Prostate gland (tissue), 2 donors: Measurements from ENCODE around the gene NXPH4. TPM values are rescaled to one million over a fixed set of nuclear protein-coding genes. Genes with fewer than 3 reads are reported as not detected.

Experiments used
- DNase-seq: peaks from one replicate; pipeline ENCODE4 v3.0.0-alpha.2; 2019; ENCODE audit warnings: low spot score
- H3K27ac ChIP-seq, 2 donors: fragments of 200-600 bp; sonication (generic); 2 replicates each; pipeline ENCODE4 v1.5.1; 2017 to 2019
- H3K27me3 ChIP-seq: fragments of 200-600 bp; sonication (generic); replicated peaks from 2 replicates; pipeline ENCODE4 v1.5.1; 2019; ENCODE audit not compliant: insufficient read depth
- H3K36me3 ChIP-seq, 2 donors: fragments of 200-600 bp; sonication (generic); 1 replicate in 1 of 2; 2 replicates in 1 of 2; pipeline versions ENCODE4 v1.5.1 to v1.8.1; 2017 to 2019
- H3K4me1 ChIP-seq: fragments of 200-600 bp; sonication (generic); replicated peaks from 2 replicates; pipeline ENCODE4 v1.5.1; 2019
- H3K4me3 ChIP-seq, 2 donors: fragments of 200-600 bp; sonication (generic); 2 replicates each; pipeline ENCODE4 v1.5.1; 2017 to 2019
- H3K9me3 ChIP-seq: fragments of 200-600 bp; sonication (generic); 2 replicates; pipeline ENCODE4 v1.5.1; 2017
- CTCF ChIP-seq, 4 experiments: fragments of 200-600 bp in 2 of 4; fragments of 450-650 bp in 2 of 4; sonication (generic) in 2 of 4; IDR thresholded peaks; 1 replicate in 3 of 4; 2 replicates in 1 of 4; pipeline ENCODE4 v1.5.1; 2016 to 2019; ENCODE audit warnings: antibody characterized with exemption in 4 of 4, mild to moderate bottlenecking in 2 of 4, moderate library complexity in 2 of 4
- POLR2A ChIP-seq: fragments of 450-650 bp; IDR thresholded peaks from one replicate; pipeline ENCODE4 v1.6.1; 2016; ENCODE audit warnings: antibody characterized with exemption, mild to moderate bottlenecking
- POLR2AphosphoS5 ChIP-seq: sonication (generic); formaldehyde crosslinking; IDR thresholded peaks from one replicate; pipeline ENCODE4 v1.6.1; 2017; ENCODE audit warnings: antibody characterized with exemption
- WGBS: methylation state at CpG from one replicate; pipeline ENCODE4 v1.1.5; 2018; 5-methylcytosine and 5-hydroxymethylcytosine counted together
- intact Hi-C: fragments of 100-400 bp; cut with DNase I; formaldehyde crosslinking; loops from one replicate; pipeline ENCODE4 v1.14.2; 2022
- total RNA-seq, 2 donors: library from RNA; depleted of rRNA; stranded (reverse); fragments of >200 nt; gene quantifications; one replicate each; pipeline ENCODE4 v1.1.0, GENCODE V29; 2016

NXPH4 gene
- total RNA-seq, 2 donors from 2014 or later: 10.2 to 18.1 TPM

- intact Hi-C loops: no loop called here
- Histone ChIP-seq H3K36me3 (peaks cover 6 to 27% of the 10 kb centered on the region in 2 donors), H3K27ac (no peak overlapping the region), H3K9me3 (no peaks in the 10 kb centered on the region), H3K4me1 (no peaks in the 10 kb centered on the region), H3K4me3 (no peak overlapping the region), H3K27me3 (no peaks in the 10 kb centered on the region)
- WGBS: 80% methylated on average over 11 of the region's 11 CpGs
- TF ChIP-seq POLR2A (no peak), CTCF (IDR thresholded peaks at IDR 0.05) (no peak), POLR2AphosphoS5 (no peak)
- DNase-seq: no peak
Measured at GRCh38 chr12:57191410-57191809, 25.2 kb upstream of the NXPH4 start.

DNA sequence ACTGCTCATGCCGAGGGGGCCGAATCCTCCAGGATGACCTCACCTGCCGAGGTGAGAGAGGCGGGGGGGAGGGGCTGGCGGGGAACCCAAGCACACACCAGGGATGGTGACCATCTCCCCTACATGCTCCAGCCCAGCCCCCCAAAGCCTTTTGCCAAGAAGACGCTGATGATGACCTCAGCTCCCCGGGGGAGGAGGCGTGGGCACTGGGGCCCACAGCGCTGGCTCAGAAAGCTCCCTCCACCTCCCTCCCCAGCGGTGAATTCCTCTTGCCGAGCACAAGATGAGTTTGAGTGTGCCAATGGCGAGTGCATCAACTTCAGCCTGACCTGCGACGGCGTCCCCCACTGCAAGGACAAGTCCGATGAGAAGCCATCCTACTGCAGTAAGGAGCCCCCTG lies 23.7 kb upstream of the NXPH4 start:
- H3K9me3 ChIP-seq: no peaks in the 10 kb centered on the region
- no peak overlapping the region for H3K4me3 ChIP-seq
- WGBS: 90% methylated on average over 16 of the region's 16 CpGs
- no peak overlapping the region for H3K27ac ChIP-seq
- H3K36me3 ChIP-seq: peaks cover 6 to 30% of the 10 kb centered on the region in 2 donors
- intact Hi-C loops: no loop called here
- no peak for DNase-seq
- no peak for TF ChIP-seq POLR2A
- TF ChIP-seq POLR2AphosphoS5: no peak
- no peak for TF ChIP-seq CTCF (IDR thresholded peaks at IDR 0.05)
- no peaks in the 10 kb centered on the region for H3K27me3 ChIP-seq
- no peaks in the 10 kb centered on the region for H3K4me1 ChIP-seq

GRCh38 chr12:57193706-57194245 lies 22.8 kb upstream of the NXPH4 start:
- no peaks in the 10 kb centered on the region for H3K9me3 ChIP-seq
- DNase-seq: no peak
- no peak overlapping the region for H3K4me3 ChIP-seq
- H3K4me1 ChIP-seq: no peaks in the 10 kb centered on the region
- intact Hi-C loops: no loop called here
- H3K36me3 ChIP-seq: peaks cover 6 to 30% of the 10 kb centered on the region in 2 donors
- no peak for TF ChIP-seq CTCF (IDR thresholded peaks at IDR 0.05)
- no peak for TF ChIP-seq POLR2AphosphoS5
- TF ChIP-seq POLR2A: no peak
- 79% methylated on average over 19 of the region's 19 CpGs for WGBS
- no peaks in the 10 kb centered on the region for H3K27me3 ChIP-seq
- no peak overlapping the region for H3K27ac ChIP-seq

GRCh38 chr12:57194253-57194652 lies 22.3 kb upstream of the NXPH4 start:
- no peak overlapping the region for H3K27ac ChIP-seq
- H3K9me3 ChIP-seq: no peaks in the 10 kb centered on the region
- no peaks in the 10 kb centered on the region for H3K4me1 ChIP-seq
- H3K36me3 ChIP-seq: peaks cover 6 to 30% of the 10 kb centered on the region in 2 donors
- WGBS: 91% methylated on average over 18 of the region's 18 CpGs
- no peak overlapping the region for H3K4me3 ChIP-seq
- TF ChIP-seq CTCF (IDR thresholded peaks at IDR 0.05) (no peak), POLR2A (no peak), POLR2AphosphoS5 (no peak)
- H3K27me3 ChIP-seq: no peaks in the 10 kb centered on the region
- no peak for DNase-seq
- intact Hi-C loops: no loop called here

GRCh38 chr12:57195186-57195585 lies 21.4 kb upstream of the NXPH4 start:
- no peaks in the 10 kb centered on the region for H3K27me3 ChIP-seq
- no peak for TF ChIP-seq POLR2AphosphoS5
- no peak for TF ChIP-seq POLR2A
- TF ChIP-seq CTCF (IDR thresholded peaks at IDR 0.05): no peak
- no peaks in the 10 kb centered on the region for H3K4me1 ChIP-seq
- no peak for DNase-seq
- intact Hi-C loops: no loop called here
- no peak overlapping the region for H3K27ac ChIP-seq
- H3K9me3 ChIP-seq: no peaks in the 10 kb centered on the region
- H3K36me3 ChIP-seq: peaks cover 6 to 30% of the 10 kb centered on the region in 2 donors
- no peak overlapping the region for H3K4me3 ChIP-seq
- 91% methylated on average over 19 of the region's 19 CpGs for WGBS
